Gastrocnemius medialis (tissue), 4 donors: ENCODE data around the gene GAB2.

Experiments
- POLR2A ChIP-seq, 2 donors: fragments of 450-650 bp; IDR thresholded peaks; one replicate each; pipeline ENCODE4 v1.6.1; 2017; ENCODE audit warnings: antibody characterized with exemption in 2 of 2, mild to moderate bottlenecking in 2 of 2, moderate library complexity in 2 of 2
- TF ChIP-seq, protein P1 (sequence below), 5 experiments: fragments of 450-650 bp in 3 of 5; fragments of 200-600 bp in 2 of 5; sonication (generic) in 2 of 5; IDR thresholded peaks in 4 of 5; conservative IDR thresholded peaks in 1 of 5; 1 replicate in 4 of 5; 2 replicates in 1 of 5; pipeline ENCODE4 v1.5.1; 2016 to 2019; ENCODE audit warnings: antibody characterized with exemption in 5 of 5, mild to moderate bottlenecking in 3 of 5, moderate library complexity in 3 of 5

- TF ChIP-seq, protein P1, sequence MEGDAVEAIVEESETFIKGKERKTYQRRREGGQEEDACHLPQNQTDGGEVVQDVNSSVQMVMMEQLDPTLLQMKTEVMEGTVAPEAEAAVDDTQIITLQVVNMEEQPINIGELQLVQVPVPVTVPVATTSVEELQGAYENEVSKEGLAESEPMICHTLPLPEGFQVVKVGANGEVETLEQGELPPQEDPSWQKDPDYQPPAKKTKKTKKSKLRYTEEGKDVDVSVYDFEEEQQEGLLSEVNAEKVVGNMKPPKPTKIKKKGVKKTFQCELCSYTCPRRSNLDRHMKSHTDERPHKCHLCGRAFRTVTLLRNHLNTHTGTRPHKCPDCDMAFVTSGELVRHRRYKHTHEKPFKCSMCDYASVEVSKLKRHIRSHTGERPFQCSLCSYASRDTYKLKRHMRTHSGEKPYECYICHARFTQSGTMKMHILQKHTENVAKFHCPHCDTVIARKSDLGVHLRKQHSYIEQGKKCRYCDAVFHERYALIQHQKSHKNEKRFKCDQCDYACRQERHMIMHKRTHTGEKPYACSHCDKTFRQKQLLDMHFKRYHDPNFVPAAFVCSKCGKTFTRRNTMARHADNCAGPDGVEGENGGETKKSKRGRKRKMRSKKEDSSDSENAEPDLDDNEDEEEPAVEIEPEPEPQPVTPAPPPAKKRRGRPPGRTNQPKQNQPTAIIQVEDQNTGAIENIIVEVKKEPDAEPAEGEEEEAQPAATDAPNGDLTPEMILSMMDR (IDR thresholded peaks at IDR 0.05 in 4 of 5, conservative IDR thresholded peaks at IDR 0.05 in 1 of 5): no peak
- no peak for TF ChIP-seq POLR2A (IDR thresholded peaks at IDR 0.05)
These were observed 166.4 kb downstream of the GAB2 start for GRCh38 chr11:78251083-78251775.
